Endothelial cell of umbilical vein (primary cell): ENCODE results near the gene ACSL4. TPM values are rescaled to one million over a fixed set of nuclear protein-coding genes. Genes with fewer than 3 reads are reported as not detected.

Experiments used
- BruUV-seq: library from RNA; stranded (reverse); fragments of 400-500 nt; replicated peaks from 2 replicates; lab custom pipeline; 2021; lab: Mats Ljungman, UMichigan
- CTCF ChIA-PET: fragments of 300-600, 350-600 bp; sonication (Branson Sonifier 250); formaldehyde crosslinking; loops from one replicate; lab custom pipeline; 2021; ENCODE audit warnings: antibody characterized with exemption, inconsistent platforms; lab: Charles Lee
- POLR2A ChIA-PET: fragments of 300-600, 350-600 bp; sonication (Branson Sonifier 250); formaldehyde crosslinking; loops from one replicate; lab custom pipeline; 2021; ENCODE audit warnings: antibody characterized with exemption, inconsistent platforms; lab: Charles Lee
- DNase-seq: peaks from one replicate; pipeline ENCODE4 v3.0.0-alpha.2; 2011; ENCODE audit warnings: low read depth, low spot score
- FAIRE-seq: peaks from 2 replicates; lab custom pipeline; 2011; peaks lifted over from hg19 to GRCh38; lab: Jason Lieb, UNC
- H2AFZ ChIP-seq: 2 replicates; pipeline ENCODE4 v1.6.0; 2012; ENCODE audit warnings: low read depth, low read length, control low read depth, inconsistent platforms
- H3K27ac ChIP-seq: 2 replicates; pipeline ENCODE4 v1.5.1; 2011; ENCODE audit warnings: low read depth, mild to moderate bottlenecking, control low read depth, low read length, moderate library complexity; ENCODE audit not compliant: insufficient read depth
- H3K27me3 ChIP-seq, 2 experiments: 2 replicates each; pipeline versions ENCODE4 v1.6.0 to v1.6.1; 2011; ENCODE audit warnings: low read length in 2 of 2, mixed read lengths in 1 of 2; ENCODE audit not compliant: control insufficient read depth in 2 of 2, insufficient read depth in 2 of 2
- H3K36me3 ChIP-seq, 2 experiments: 2 replicates in 1 of 2; 3 replicates in 1 of 2; pipeline ENCODE4 v1.5.1; 2011; ENCODE audit warnings: low read length in 2 of 2, mild to moderate bottlenecking in 1 of 2, moderate library complexity in 1 of 2; ENCODE audit not compliant: control insufficient read depth in 2 of 2, insufficient read depth in 2 of 2; ENCODE audit errors: extremely low read depth in 1 of 2
- H3K4me1 ChIP-seq: 3 replicates; pipeline ENCODE4 v1.5.1; 2011; ENCODE audit warnings: mild to moderate bottlenecking, low read length; ENCODE audit not compliant: control insufficient read depth, insufficient read depth; ENCODE audit errors: extremely low read depth
- H3K4me2 ChIP-seq: 2 replicates; pipeline ENCODE4 v1.6.1; 2011; ENCODE audit warnings: low read length, control low read depth, mixed read lengths; ENCODE audit not compliant: insufficient read depth
- H3K4me3 ChIP-seq, 3 experiments: fragments of 200-600 bp in 1 of 3; sonication (generic), shearing (Covaris generic) in 1 of 3; replicated peaks in 1 of 3; 2 replicates each; pipeline ENCODE4 v1.5.1; 2011 to 2016; ENCODE audit warnings: control low read depth in 3 of 3, low read length in 3 of 3, mild to moderate bottlenecking in 2 of 3, inconsistent platforms in 1 of 3, low read depth in 1 of 3, moderate library complexity in 1 of 3; ENCODE audit not compliant: insufficient read depth in 1 of 3
- H3K79me2 ChIP-seq: 2 replicates; pipeline ENCODE4 v1.6.0; 2012; ENCODE audit warnings: low read length, inconsistent platforms; ENCODE audit not compliant: control insufficient read depth, insufficient read depth
- H3K9ac ChIP-seq: replicated peaks from 2 replicates; pipeline ENCODE3; 2011; ENCODE audit warnings: low read length, control low read depth; ENCODE audit not compliant: insufficient read depth; ENCODE audit errors: extremely low read depth
- H3K9me1 ChIP-seq: replicated peaks from 3 replicates; pipeline ENCODE4 v1.6.0; 2011; ENCODE audit warnings: mild to moderate bottlenecking, low read length; ENCODE audit not compliant: control insufficient read depth, insufficient read depth; ENCODE audit errors: extremely low read depth
- H3K9me3 ChIP-seq: replicated peaks from 2 replicates; pipeline ENCODE4 v1.5.1; 2012; ENCODE audit warnings: low read length, inconsistent platforms; ENCODE audit not compliant: control insufficient read depth, insufficient read depth
- H4K20me1 ChIP-seq: replicated peaks from 2 replicates; pipeline ENCODE3; 2011; ENCODE audit warnings: mild to moderate bottlenecking, low read length; ENCODE audit not compliant: control insufficient read depth, insufficient read depth; ENCODE audit errors: extremely low read depth
- EZH2 ChIP-seq: IDR thresholded peaks from 2 replicates; pipeline ENCODE4 v1.6.1; 2012; ENCODE audit warnings: borderline replicate concordance, low read depth, mild to moderate bottlenecking, moderate library complexity, low read length, inconsistent platforms; ENCODE audit not compliant: severe bottlenecking
- FOS ChIP-seq: IDR thresholded peaks from 2 replicates; pipeline ENCODE4 v1.6.1; 2011; ENCODE audit warnings: mild to moderate bottlenecking, low read length, moderate library complexity, borderline replicate concordance; ENCODE audit not compliant: insufficient read depth
- GATA2 ChIP-seq: IDR thresholded peaks from 2 replicates; pipeline ENCODE4 v1.7.0; 2011; ENCODE audit warnings: low read depth, mild to moderate bottlenecking, moderate library complexity, mixed read lengths, low read length; ENCODE audit not compliant: insufficient read length, insufficient read depth
- JUN ChIP-seq: IDR thresholded peaks from 2 replicates; pipeline ENCODE4 v1.6.1; 2011; ENCODE audit warnings: borderline replicate concordance, low read depth; ENCODE audit not compliant: insufficient read length, insufficient read depth
- MYC ChIP-seq: IDR thresholded peaks from one replicate; pipeline ENCODE4 v1.6.1; 2011; ENCODE audit warnings: mild to moderate bottlenecking, low read depth, low read length
- POLR2A ChIP-seq: IDR thresholded peaks from 2 replicates; pipeline ENCODE4 v1.6.1; 2012; ENCODE audit warnings: low read depth, mild to moderate bottlenecking, control low read depth, low read length
- POLR2AphosphoS5 ChIP-seq: IDR thresholded peaks from 2 replicates; pipeline ENCODE4 v1.6.1; 2012; ENCODE audit warnings: low read depth, mild to moderate bottlenecking, control low read depth, low read length, moderate library complexity; ENCODE audit not compliant: insufficient read depth
- dilution Hi-C: fragments of 300-500 bp; cut with MboI; formaldehyde crosslinking; loops from one replicate; pipeline ENCODE4 v1.15.0; 2019; ENCODE audit warnings: low sequenced_read_pairs; ENCODE audit not compliant: extremely low pct_ligation_motif_present
- intact Hi-C: fragments of 100-400 bp; cut with micrococcal nuclease; formaldehyde crosslinking; loops from one replicate; pipeline ENCODE4 v1.10.0; 2022
- polyA plus RNA-seq, 4 experiments: library from polyadenylated mRNA; depleted of rRNA in 3 of 4; stranded (reverse) in 3 of 4; unstranded in 1 of 4; fragments of >200 nt; gene quantifications; 2 replicates each; pipeline versions ENCODE4 v1.2.1 to v1.2.3, GENCODE V29; 2011 to 2012; ENCODE audit warnings: missing spikeins in 1 of 4
- total RNA-seq: library from RNA; stranded (reverse); gene quantifications from 2 replicates; pipeline ENCODE4 v1.2.3, GENCODE V29; 2021
- TF ChIP-seq, protein P1 (sequence below): IDR thresholded peaks from 2 replicates; pipeline ENCODE4 v1.6.1; 2011; ENCODE audit not compliant: insufficient read depth, insufficient read length
- TF ChIP-seq, protein P2 (sequence below), 2 donors: IDR thresholded peaks; 1 replicate in 1 of 2; 2 replicates in 1 of 2; pipeline ENCODE4 v1.5.1; 2011; ENCODE audit warnings: low read length in 2 of 2, mild to moderate bottlenecking in 2 of 2, moderate library complexity in 2 of 2, control low read depth in 1 of 2, inconsistent platforms in 1 of 2, low read depth in 1 of 2; ENCODE audit not compliant: insufficient read depth in 1 of 2; ENCODE audit errors: extremely low read depth in 1 of 2

ACSL4 gene
- total and polyA plus RNA-seq, 2 donors (not counting 3 experiments of a cell fraction or from before 2014, with no cell fraction given) = 20.7 to 85.5 TPM

DNA sequence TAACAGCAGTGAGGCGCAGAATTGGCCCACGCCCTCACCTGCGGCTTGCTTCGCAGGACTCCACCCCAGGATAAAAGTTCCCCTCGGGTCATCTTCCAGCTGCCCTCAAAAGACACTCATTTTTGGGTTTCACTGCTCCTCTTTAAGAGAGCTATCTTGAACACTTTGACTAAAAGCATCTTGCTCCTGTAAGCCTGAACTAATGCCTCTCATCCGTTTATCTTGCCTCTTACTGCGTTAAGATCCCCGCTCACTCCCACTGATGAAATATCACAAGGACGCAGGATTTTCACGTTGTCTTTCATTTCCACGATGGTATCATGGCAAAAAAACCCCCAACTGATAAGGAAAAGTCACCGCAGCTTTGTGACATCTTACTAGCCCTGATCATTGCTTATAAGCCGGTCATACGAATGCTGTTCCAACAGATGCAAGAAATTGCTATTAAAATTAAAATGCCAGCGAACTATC lies 591 bp upstream of the ACSL4 start:
- Histone ChIP-seq H3K4me2 (peak overlapping the region; percentile 85), H4K20me1 (peaks cover 3% of the 10 kb centered on the region), H3K27me3 (no peaks in the 10 kb centered on the region), H2AFZ (peak overlapping the region; percentile 32), H3K4me1 (peaks cover 22% of the 10 kb centered on the region), H3K4me3 (peak overlapping the region; percentile 8 to 69 (median 58)), H3K36me3 (no peaks in the 10 kb centered on the region), H3K9ac (peak overlapping the region; percentile 56), H3K9me3 (no peaks in the 10 kb centered on the region), H3K27ac (peak overlapping the region; percentile 14), H3K9me1 (no peaks in the 10 kb centered on the region), H3K79me2 (peaks cover 41% of the 10 kb centered on the region)
- TSS peak; percentile 50 for BruUV-seq
- FAIRE-seq = no peak
- ChIA-PET CTCF (interaction anchor here (1.4 to 4.7 kb wide), 3 partner anchors 21 to 413 kb away, joined by 4 to 42 read pairs (median 22); no protein-coding TSS in a partner anchor), POLR2A (no interaction called here)
- intact Hi-C loops = loop anchor here (1.0 to 10.0 kb wide), 5 partner anchors 20 to 585 kb away; partner anchors contain the start of genes AMMECR1 and NXT2
- no peak for TF ChIP-seq POLR2A
- TF ChIP-seq FOS = no peak
- TF ChIP-seq GATA2 = no peak
- TF ChIP-seq POLR2AphosphoS5 = no peak
- no peak for TF ChIP-seq JUN
- TF ChIP-seq, protein P1, sequence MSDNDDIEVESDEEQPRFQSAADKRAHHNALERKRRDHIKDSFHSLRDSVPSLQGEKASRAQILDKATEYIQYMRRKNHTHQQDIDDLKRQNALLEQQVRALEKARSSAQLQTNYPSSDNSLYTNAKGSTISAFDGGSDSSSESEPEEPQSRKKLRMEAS = no peak
- no peak for TF ChIP-seq EZH2
- TF ChIP-seq, protein P2, sequence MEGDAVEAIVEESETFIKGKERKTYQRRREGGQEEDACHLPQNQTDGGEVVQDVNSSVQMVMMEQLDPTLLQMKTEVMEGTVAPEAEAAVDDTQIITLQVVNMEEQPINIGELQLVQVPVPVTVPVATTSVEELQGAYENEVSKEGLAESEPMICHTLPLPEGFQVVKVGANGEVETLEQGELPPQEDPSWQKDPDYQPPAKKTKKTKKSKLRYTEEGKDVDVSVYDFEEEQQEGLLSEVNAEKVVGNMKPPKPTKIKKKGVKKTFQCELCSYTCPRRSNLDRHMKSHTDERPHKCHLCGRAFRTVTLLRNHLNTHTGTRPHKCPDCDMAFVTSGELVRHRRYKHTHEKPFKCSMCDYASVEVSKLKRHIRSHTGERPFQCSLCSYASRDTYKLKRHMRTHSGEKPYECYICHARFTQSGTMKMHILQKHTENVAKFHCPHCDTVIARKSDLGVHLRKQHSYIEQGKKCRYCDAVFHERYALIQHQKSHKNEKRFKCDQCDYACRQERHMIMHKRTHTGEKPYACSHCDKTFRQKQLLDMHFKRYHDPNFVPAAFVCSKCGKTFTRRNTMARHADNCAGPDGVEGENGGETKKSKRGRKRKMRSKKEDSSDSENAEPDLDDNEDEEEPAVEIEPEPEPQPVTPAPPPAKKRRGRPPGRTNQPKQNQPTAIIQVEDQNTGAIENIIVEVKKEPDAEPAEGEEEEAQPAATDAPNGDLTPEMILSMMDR (IDR thresholded peaks at IDR 0.05; ENCODE audit: extremely low read depth in 1 of 2, insufficient read depth in 1 of 2, low read depth in 1 of 2, low read length in 2 of 2) = no peak
- TF ChIP-seq MYC = no peak
- DNase-seq = no peak
- dilution Hi-C loops = no loop called here
